GM19238 (cell line): ENCODE measurements around the gene GRK5.
"Not testable (repeated sequence)": the region's sequence is repeated elsewhere in the genome, so short reads cannot be mapped to it uniquely, and the experiment has no call there.

Experiments used
- DNase-seq: peaks from one replicate; pipeline ENCODE4 v3.0.0; 2011; ENCODE audit warnings: low spot score; ENCODE audit not compliant: insufficient read length

Gene GRK5

GRCh38 chr10:119274519-119275045 lies 67.2 kb downstream of the GRK5 start:
- DNase-seq, result no peak

GRCh38 chr10:119275085-119275484 lies 67.7 kb downstream of the GRK5 start:
- DNase-seq, result no peak

- not testable (repeated sequence) for DNase-seq
These were observed 68.8 kb downstream of the GRK5 start for GRCh38 chr10:119276194-119276593.

GRCh38 chr10:119278126-119278709 lies 70.8 kb downstream of the GRK5 start:
- no peak for DNase-seq

GRCh38 chr10:119279441-119279840 lies 72.1 kb downstream of the GRK5 start:
- DNase-seq, result no peak

GRCh38 chr10:119281581-119282071 lies 74.3 kb downstream of the GRK5 start:
- no peak for DNase-seq

GRCh38 chr10:119282446-119282845 lies 75.1 kb downstream of the GRK5 start:
- DNase-seq, result no peak

- DNase-seq, result no peak
These were observed 76.0 kb downstream of the GRK5 start for GRCh38 chr10:119283387-119283786.

GRCh38 chr10:119283818-119284217 lies 76.4 kb downstream of the GRK5 start:
- peak; percentile 40 for DNase-seq

- no peak for DNase-seq
These were observed 77.3 kb downstream of the GRK5 start for GRCh38 chr10:119284679-119285096.

GRCh38 chr10:119285495-119286267 lies 78.3 kb downstream of the GRK5 start:
- DNase-seq, result no peak

- no peak for DNase-seq
These were observed 79.1 kb downstream of the GRK5 start for GRCh38 chr10:119286516-119286915.

- no peak for DNase-seq
These were observed 79.7 kb downstream of the GRK5 start for GRCh38 chr10:119286983-119287633.

GRCh38 chr10:119288574-119289001 lies 81.2 kb downstream of the GRK5 start:
- no peak for DNase-seq

- no peak for DNase-seq
These were observed 82.0 kb downstream of the GRK5 start for GRCh38 chr10:119289227-119289920.

- no peak for DNase-seq
These were observed 83.1 kb downstream of the GRK5 start for GRCh38 chr10:119290301-119291048.

GRCh38 chr10:119291223-119291900 lies 84.0 kb downstream of the GRK5 start:
- no peak for DNase-seq

- DNase-seq, result no peak
These were observed 85.8 kb downstream of the GRK5 start for GRCh38 chr10:119292968-119293760.

- DNase-seq, result no peak
These were observed 89.3 kb downstream of the GRK5 start for GRCh38 chr10:119296703-119297102.
